ENCODE data around the gene PEX12. TPM values are rescaled to one million over a fixed set of nuclear protein-coding genes. Genes with fewer than 3 reads are reported as not detected.

Gene PEX12
- total RNA-seq, 1 donor from 2014 or later = 3.9 TPM

- H2AFZ ChIP-seq (ENCODE audit: low read depth, low read length) = no peak overlapping the region
- H3K36me3 ChIP-seq (ENCODE audit: insufficient read depth, low read length) = no peaks in the 10 kb centered on the region
- no peak overlapping the region for H3K9ac ChIP-seq (ENCODE audit: low read length)
- H3K27ac Mint-ChIP-seq (ENCODE audit: unreplicated experiment) = no peak overlapping the region
- H3K79me2 ChIP-seq (ENCODE audit: insufficient read depth, low read length) = no peaks in the 10 kb centered on the region
- H3K27me3 Mint-ChIP-seq (ENCODE audit: low read depth, unreplicated experiment) = peaks cover 5% of the 10 kb centered on the region
- H3K4me1 ChIP-seq (ENCODE audit: insufficient read depth, low read length) = no peaks in the 10 kb centered on the region
- no peak for FAIRE-seq
- H3K27me3 ChIP-seq (ENCODE audit: insufficient read depth, low read length) = peaks cover 7% of the 10 kb centered on the region
- no peak overlapping the region for H3K4me2 ChIP-seq (ENCODE audit: low read length)
- H3K9me3 ChIP-seq (ENCODE audit: insufficient read depth, low read depth, low read length) = no peaks in the 10 kb centered on the region
- TF ChIP-seq EZH2 (IDR thresholded peaks at IDR 0.05; ENCODE audit: insufficient read depth, low read length) = no peak
- no peak for TF ChIP-seq CTCF (IDR thresholded peaks at IDR 0.05; ENCODE audit: insufficient read depth, low read depth, low read length)
- H3K27ac ChIP-seq (ENCODE audit: low read depth, low read length) = no peak overlapping the region
- H3K9me3 Mint-ChIP-seq (ENCODE audit: unreplicated experiment) = peaks cover 2% of the 10 kb centered on the region
- H4K20me1 ChIP-seq (ENCODE audit: insufficient read depth, low read length) = no peaks in the 10 kb centered on the region
- no peak for DNase-seq (ENCODE audit: low read depth)
- no peak overlapping the region for H3K4me3 ChIP-seq (ENCODE audit: insufficient read depth, low read depth, low read length)
- H3K4me1 Mint-ChIP-seq (ENCODE audit: low read depth, unreplicated experiment) = peaks cover 3% of the 10 kb centered on the region
- H3K36me3 Mint-ChIP-seq (ENCODE audit: low read depth, unreplicated experiment) = no peaks in the 10 kb centered on the region
- H3K4me3 Mint-ChIP-seq (ENCODE audit: unreplicated experiment) = no peak overlapping the region
Observed at GRCh38 chr17:35541434-35541833, 36.9 kb downstream of the PEX12 start.

- Histone ChIP-seq H3K4me2 (ENCODE audit: low read length) (peak overlapping the region; percentile 76), H2AFZ (ENCODE audit: low read depth, low read length) (peak overlapping the region; percentile 42), H3K9me3 (ENCODE audit: insufficient read depth, low read depth, low read length) (no peaks in the 10 kb centered on the region), H3K36me3 (ENCODE audit: insufficient read depth, low read length) (no peaks in the 10 kb centered on the region), H3K4me3 (ENCODE audit: insufficient read depth, low read depth, low read length) (peak overlapping the region; percentile 47), H4K20me1 (ENCODE audit: insufficient read depth, low read length) (no peaks in the 10 kb centered on the region), H3K4me1 (ENCODE audit: insufficient read depth, low read length) (no peaks in the 10 kb centered on the region), H3K79me2 (ENCODE audit: insufficient read depth, low read length) (no peaks in the 10 kb centered on the region), H3K9ac (ENCODE audit: low read length) (no peak overlapping the region), H3K27me3 (ENCODE audit: insufficient read depth, low read length) (peaks cover 7% of the 10 kb centered on the region), H3K27ac (ENCODE audit: low read depth, low read length) (no peak overlapping the region)
- peaks cover 3% of the 10 kb centered on the region for H3K27me3 Mint-ChIP-seq (ENCODE audit: low read depth, unreplicated experiment)
- no peak for FAIRE-seq
- no peak for TF ChIP-seq CTCF (IDR thresholded peaks at IDR 0.05; ENCODE audit: insufficient read depth, low read depth, low read length)
- TF ChIP-seq EZH2 (IDR thresholded peaks at IDR 0.05; ENCODE audit: insufficient read depth, low read length) = no peak
- peaks cover 3% of the 10 kb centered on the region for H3K4me1 Mint-ChIP-seq (ENCODE audit: low read depth, unreplicated experiment)
- H3K36me3 Mint-ChIP-seq (ENCODE audit: low read depth, unreplicated experiment) = no peaks in the 10 kb centered on the region
- no peak overlapping the region for H3K4me3 Mint-ChIP-seq (ENCODE audit: unreplicated experiment)
- H3K27ac Mint-ChIP-seq (ENCODE audit: unreplicated experiment) = no peak overlapping the region
- DNase-seq (ENCODE audit: low read depth) = no peak
- peaks cover 2% of the 10 kb centered on the region for H3K9me3 Mint-ChIP-seq (ENCODE audit: unreplicated experiment)
Observed at GRCh38 chr17:35540589-35541404, 37.6 kb downstream of the PEX12 start.

- Mint-ChIP-seq H3K4me1 (ENCODE audit: low read depth, unreplicated experiment) (peaks cover 3% of the 10 kb centered on the region), H3K27me3 (ENCODE audit: low read depth, unreplicated experiment) (peaks cover 3% of the 10 kb centered on the region), H3K4me3 (ENCODE audit: unreplicated experiment) (no peak overlapping the region), H3K27ac (ENCODE audit: unreplicated experiment) (no peak overlapping the region), H3K36me3 (ENCODE audit: low read depth, unreplicated experiment) (no peaks in the 10 kb centered on the region), H3K9me3 (ENCODE audit: unreplicated experiment) (no peaks in the 10 kb centered on the region)
- no peaks in the 10 kb centered on the region for H3K9me3 ChIP-seq (ENCODE audit: insufficient read depth, low read depth, low read length)
- no peaks in the 10 kb centered on the region for H3K79me2 ChIP-seq (ENCODE audit: insufficient read depth, low read length)
- no peaks in the 10 kb centered on the region for H4K20me1 ChIP-seq (ENCODE audit: insufficient read depth, low read length)
- H3K4me2 ChIP-seq (ENCODE audit: low read length) = no peak overlapping the region
- no peak overlapping the region for H3K27ac ChIP-seq (ENCODE audit: low read depth, low read length)
- H3K4me3 ChIP-seq (ENCODE audit: insufficient read depth, low read depth, low read length) = no peak overlapping the region
- TF ChIP-seq CTCF (IDR thresholded peaks at IDR 0.05; ENCODE audit: insufficient read depth, low read depth, low read length) = no peak
- TF ChIP-seq EZH2 (IDR thresholded peaks at IDR 0.05; ENCODE audit: insufficient read depth, low read length) = no peak
- FAIRE-seq (no peak), DNase-seq (ENCODE audit: low read depth) (no peak)
- no peaks in the 10 kb centered on the region for H3K36me3 ChIP-seq (ENCODE audit: insufficient read depth, low read length)
- H3K9ac ChIP-seq (ENCODE audit: low read length) = no peak overlapping the region
- H3K27me3 ChIP-seq (ENCODE audit: insufficient read depth, low read length) = peaks cover 7% of the 10 kb centered on the region
- no peak overlapping the region for H2AFZ ChIP-seq (ENCODE audit: low read depth, low read length)
- no peaks in the 10 kb centered on the region for H3K4me1 ChIP-seq (ENCODE audit: insufficient read depth, low read length)
Observed at GRCh38 chr17:35539659-35540026, 38.7 kb downstream of the PEX12 start.

All from astrocyte (in vitro differentiated cells and primary cell).